OCI-LY3 (cell line): ENCODE data around the gene PEX11B.
A peak's percentile ranks its signal among the peaks of the same experiment; 100 is the strongest.

ENCODE experiments used
- H2AFZ ChIP-seq: fragments of 200-600, 300-600 bp; shearing (Covaris generic); 2 replicates; pipeline ENCODE4 v1.6.0; 2014; ENCODE audit warnings: antibody characterized with exemption, low read depth, low read length
- H3K27ac ChIP-seq: fragments of 200-600, 300-600 bp; sonication (generic); 2 replicates; pipeline ENCODE4 v1.5.1; 2014; ENCODE audit warnings: mild to moderate bottlenecking, low read length, moderate library complexity, mixed read lengths
- H3K27me3 ChIP-seq: fragments of 200-600, 300-600 bp; sonication (generic); 2 replicates; pipeline ENCODE4 v1.6.1; 2014; ENCODE audit warnings: low read depth, low read length, mixed read lengths
- H3K36me3 ChIP-seq: fragments of 200-600, 300-600 bp; sonication (generic); replicated peaks from 2 replicates; pipeline ENCODE3; 2014; ENCODE audit warnings: low read depth, low read length, mixed read lengths
- H3K4me1 ChIP-seq: fragments of 300-600, 200-600 bp; sonication (generic); 2 replicates; pipeline ENCODE4 v1.6.1; 2014; ENCODE audit warnings: low read length, mixed read lengths
- H3K4me2 ChIP-seq: fragments of 200-600, 300-600 bp; sonication (generic); 2 replicates; pipeline ENCODE4 v1.6.1; 2014; ENCODE audit warnings: low read length, mixed read lengths
- H3K4me3 ChIP-seq: fragments of 300-600, 200-600 bp; sonication (generic); 2 replicates; pipeline ENCODE4 v1.5.1; 2014; ENCODE audit warnings: antibody characterized with exemption, mild to moderate bottlenecking, low read length, moderate library complexity
- H3K79me2 ChIP-seq: fragments of 300-600, 200-600 bp; shearing (Covaris generic); 2 replicates; pipeline ENCODE4 v1.6.1; 2014; ENCODE audit warnings: mild to moderate bottlenecking, low read length, mixed read lengths
- H3K9ac ChIP-seq: fragments of 300-600, 200-600 bp; shearing (Covaris generic); 2 replicates; pipeline ENCODE4 v1.6.0; 2014; ENCODE audit warnings: mild to moderate bottlenecking, low read length, moderate library complexity
- H3K9me3 ChIP-seq: fragments of 200-600, 300-600 bp; shearing (Covaris generic); 2 replicates; pipeline ENCODE4 v1.6.1; 2014; ENCODE audit warnings: low read length, mixed read lengths; ENCODE audit not compliant: insufficient read depth
- H4K20me1 ChIP-seq: fragments of 200-600, 300-600 bp; sonication (generic); 2 replicates; pipeline ENCODE4 v1.6.1; 2016; ENCODE audit warnings: low read length, mixed read lengths; ENCODE audit not compliant: insufficient read depth
- CTCF ChIP-seq: fragments of 200-600, 300-600 bp; sonication (generic); IDR thresholded peaks from 2 replicates; pipeline ENCODE4 v1.5.1; 2014; ENCODE audit warnings: antibody characterized with exemption, low read length, low read depth
- EZH2phosphoT487 ChIP-seq: fragments of 200-600 bp; shearing (Covaris generic); IDR thresholded peaks from 2 replicates; pipeline ENCODE4 v1.6.1; 2018; ENCODE audit warnings: antibody characterized with exemption, mixed run types, low read depth

The PEX11B gene

GRCh38 chr1:145959333-145959732, 40.8 kb upstream of the PEX11B start:
- Histone ChIP-seq H3K36me3 (no peaks in the 10 kb centered on the region), H3K9ac (no peak overlapping the region), H2AFZ (no peak overlapping the region), H3K27me3 (peaks cover 18% of the 10 kb centered on the region), H3K9me3 (no peaks in the 10 kb centered on the region), H3K4me1 (peaks cover 44% of the 10 kb centered on the region), H3K27ac (no peak overlapping the region), H3K4me3 (no peak overlapping the region), H4K20me1 (no peaks in the 10 kb centered on the region), H3K79me2 (peaks cover 12% of the 10 kb centered on the region), H3K4me2 (no peak overlapping the region)
- TF ChIP-seq CTCF (no peak), EZH2phosphoT487 (no peak)

DNA sequence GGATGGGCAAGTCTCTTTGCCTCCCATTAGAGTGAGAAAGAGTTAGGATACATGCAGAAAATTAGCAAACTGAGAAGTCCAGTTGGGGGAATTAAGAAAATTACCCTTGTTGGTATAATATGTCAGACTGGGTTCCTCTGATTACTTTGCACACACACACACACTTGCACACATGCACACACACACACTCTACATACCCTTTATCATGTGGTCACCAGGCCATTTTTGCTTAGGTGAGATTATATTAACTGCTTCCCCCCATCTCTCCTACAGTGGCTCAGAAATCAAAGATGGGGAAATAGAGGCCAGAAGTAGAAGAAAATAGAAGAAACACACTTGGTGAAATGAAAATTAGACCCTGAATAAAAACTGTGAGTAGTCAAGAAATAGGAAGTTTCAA, 40.2 kb upstream of the PEX11B start:
- Histone ChIP-seq H3K9ac (0 out of 2 replicates have a peak overlapping the region, but pooled peaks have one; percentile 54), H3K4me1 (peaks cover 41% of the 10 kb centered on the region), H3K79me2 (peaks cover 12% of the 10 kb centered on the region), H2AFZ (no peak overlapping the region), H3K27me3 (peaks cover 18% of the 10 kb centered on the region), H3K4me2 (peak overlapping the region; percentile 90), H3K9me3 (no peaks in the 10 kb centered on the region), H3K4me3 (peak overlapping the region; percentile 87), H3K36me3 (no peaks in the 10 kb centered on the region), H4K20me1 (no peaks in the 10 kb centered on the region), H3K27ac (no peak overlapping the region)
- TF ChIP-seq CTCF (no peak), EZH2phosphoT487 (no peak)

GRCh38 chr1:145957443-145958319, 39.2 kb upstream of the PEX11B start, which contains the start of gene LIX1L:
LIX1L (minus strand) TSS chr1:145958017; CDS start chr1:145957927, 90 bp downstream.
- TF ChIP-seq CTCF: no peak
- TF ChIP-seq EZH2phosphoT487: no peak
- peaks cover 16% of the 10 kb centered on the region for H3K79me2 ChIP-seq

GRCh38 chr1:145956781-145957442, 38.4 kb upstream of the PEX11B start:
- TF ChIP-seq CTCF: no peak
- no peak for TF ChIP-seq EZH2phosphoT487
- Histone ChIP-seq H3K27me3 (peaks cover 18% of the 10 kb centered on the region), H2AFZ (peak overlapping the region; percentile 57; the same call in 1 of the 2 replicates), H3K27ac (peak overlapping the region; percentile 43), H3K4me3 (peak overlapping the region; percentile 87), H3K9me3 (no peaks in the 10 kb centered on the region), H4K20me1 (no peaks in the 10 kb centered on the region), H3K36me3 (no peaks in the 10 kb centered on the region), H3K9ac (peak overlapping the region; percentile 80), H3K4me1 (peaks cover 30% of the 10 kb centered on the region), H3K4me2 (peak overlapping the region; percentile 90), H3K79me2 (peaks cover 19% of the 10 kb centered on the region)

More at GRCh38 chr1:145957443-145958319, 39.2 kb upstream of the PEX11B start, which contains the start of gene LIX1L:
- Histone ChIP-seq H3K27me3 (peaks cover 18% of the 10 kb centered on the region), H2AFZ (peak within 1 kb of the TSS; percentile 82), H3K27ac (peak within 1 kb of the TSS; percentile 43), H3K36me3 (no peaks in the 10 kb centered on the region), H3K4me1 (peaks cover 30% of the 10 kb centered on the region), H3K9me3 (no peaks in the 10 kb centered on the region), H3K9ac (peak within 1 kb of the TSS; percentile 80), H3K4me2 (peak within 1 kb of the TSS; percentile 90), H3K4me3 (peak within 1 kb of the TSS; percentile 87), H4K20me1 (no peaks in the 10 kb centered on the region)
